ENCODE results near the gene RAB43. TPM values are rescaled to one million over a fixed set of nuclear protein-coding genes. Genes with fewer than 3 reads are reported as not detected.
A peak's percentile ranks its signal among the peaks of the same experiment; 100 is the strongest.
"Not testable (repeated sequence)": the region's sequence is repeated elsewhere in the genome, so short reads cannot be mapped to it uniquely, and the experiment has no call there.

The RAB43 gene
- total RNA-seq, 1 donor from 2014 or later: 3.7 TPM

GRCh38 chr3:129078510-129078909, 43.1 kb downstream of the RAB43 start:
- Histone ChIP-seq H3K4me3 (ENCODE audit: low read length in 3 of 3) (no peak overlapping the region), H3K9ac (ENCODE audit: low read depth in 1 of 3, low read length in 3 of 3) (no peak overlapping the region)

GRCh38 chr3:129077222-129077621, 44.4 kb downstream of the RAB43 start:
- Histone ChIP-seq H3K27me3 (ENCODE audit: control insufficient read depth in 3 of 3, insufficient read depth in 3 of 3, low read length in 3 of 3) (peaks cover 0 to 3% (median 0%) of the 10 kb centered on the region in 3 donors), H3K36me3 (ENCODE audit: control insufficient read depth in 3 of 3, insufficient read depth in 3 of 3, low read length in 3 of 3) (no peaks in the 10 kb centered on the region), H3K9ac (ENCODE audit: low read depth in 1 of 3, low read length in 3 of 3) (no peak overlapping the region), H3K27ac (ENCODE audit: low read depth, low read length) (no peak overlapping the region), H3K4me1 (ENCODE audit: control insufficient read depth in 3 of 3, insufficient read depth in 3 of 3, low read length in 3 of 3) (no peaks in the 10 kb centered on the region), H3K4me3 (ENCODE audit: low read length in 3 of 3) (no peak overlapping the region), H3K9me3 (ENCODE audit: control insufficient read depth in 3 of 3, low read length in 3 of 3) (no peaks in the 10 kb centered on the region)

More at GRCh38 chr3:129078510-129078909, 43.1 kb downstream of the RAB43 start:
- H3K27me3 ChIP-seq (ENCODE audit: control insufficient read depth in 3 of 3, insufficient read depth in 3 of 3, low read length in 3 of 3): no peaks in the 10 kb centered on the region
- H3K27ac ChIP-seq (ENCODE audit: low read depth, low read length): no peak overlapping the region
- H3K4me1 ChIP-seq (ENCODE audit: control insufficient read depth in 3 of 3, insufficient read depth in 3 of 3, low read length in 3 of 3): no peaks in the 10 kb centered on the region
- no peaks in the 10 kb centered on the region for H3K36me3 ChIP-seq (ENCODE audit: control insufficient read depth in 3 of 3, insufficient read depth in 3 of 3, low read length in 3 of 3)
- H3K9me3 ChIP-seq (ENCODE audit: control insufficient read depth in 3 of 3, low read length in 3 of 3): no peaks in the 10 kb centered on the region

GRCh38 chr3:129070086-129070885, 51.3 kb downstream of the RAB43 start:
- H3K27me3 ChIP-seq (ENCODE audit: control insufficient read depth in 3 of 3, insufficient read depth in 3 of 3, low read length in 3 of 3): peaks cover 3 to 10% (median 6%) of the 10 kb centered on the region in 3 donors
- H3K27ac ChIP-seq (ENCODE audit: low read depth, low read length): no peak overlapping the region
- no peak overlapping the region for H3K4me3 ChIP-seq (ENCODE audit: low read length in 3 of 3)
- H3K4me1 ChIP-seq (ENCODE audit: control insufficient read depth in 3 of 3, insufficient read depth in 3 of 3, low read length in 3 of 3): no peaks in the 10 kb centered on the region
- no peak overlapping the region for H3K9ac ChIP-seq (ENCODE audit: low read depth in 1 of 3, low read length in 3 of 3)
- H3K9me3 ChIP-seq (ENCODE audit: control insufficient read depth in 3 of 3, low read length in 3 of 3): no peaks in the 10 kb centered on the region
- no peaks in the 10 kb centered on the region for H3K36me3 ChIP-seq (ENCODE audit: control insufficient read depth in 3 of 3, insufficient read depth in 3 of 3, low read length in 3 of 3)

DNA sequence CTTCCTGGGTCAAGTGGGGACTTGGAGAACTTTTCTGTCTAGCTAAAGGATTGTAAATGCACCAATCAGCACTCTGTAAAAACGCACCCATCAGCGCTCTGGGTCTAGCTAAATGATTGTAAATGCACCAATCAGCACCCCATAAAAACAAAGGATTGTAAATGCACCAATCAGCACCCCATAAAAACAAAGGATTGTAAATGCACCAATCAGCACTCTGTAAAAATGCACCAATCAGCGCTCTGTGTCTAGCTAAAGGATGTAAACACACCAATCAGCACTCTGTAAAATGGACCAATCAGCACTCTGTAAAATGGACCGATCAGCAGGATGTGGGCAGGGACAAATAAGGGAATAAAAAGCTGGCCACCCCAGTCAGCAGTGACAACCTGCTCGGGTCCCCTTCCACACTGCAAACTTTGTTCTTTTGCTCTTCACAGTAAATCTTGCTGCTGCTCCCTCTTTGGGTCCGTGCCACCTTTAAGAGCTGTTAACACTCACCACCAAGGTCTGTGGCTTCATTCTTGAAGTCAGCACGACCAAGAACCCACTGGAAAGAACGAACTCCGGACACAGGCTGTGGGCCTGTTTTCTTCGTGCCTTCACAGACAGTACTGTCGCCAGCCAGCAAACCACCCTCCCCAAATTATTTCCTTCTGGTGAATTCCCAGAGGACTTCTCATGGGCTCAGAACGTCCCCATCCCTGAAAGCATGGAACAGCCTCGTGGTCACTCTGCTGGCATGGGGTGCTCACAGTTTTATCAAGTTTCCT, 52.1 kb downstream of the RAB43 start:
- H3K27ac ChIP-seq (ENCODE audit: low read depth, low read length); H3K4me1 ChIP-seq (ENCODE audit: control insufficient read depth in 3 of 3, insufficient read depth in 3 of 3, low read length in 3 of 3): not testable (repeated sequence)

DNA sequence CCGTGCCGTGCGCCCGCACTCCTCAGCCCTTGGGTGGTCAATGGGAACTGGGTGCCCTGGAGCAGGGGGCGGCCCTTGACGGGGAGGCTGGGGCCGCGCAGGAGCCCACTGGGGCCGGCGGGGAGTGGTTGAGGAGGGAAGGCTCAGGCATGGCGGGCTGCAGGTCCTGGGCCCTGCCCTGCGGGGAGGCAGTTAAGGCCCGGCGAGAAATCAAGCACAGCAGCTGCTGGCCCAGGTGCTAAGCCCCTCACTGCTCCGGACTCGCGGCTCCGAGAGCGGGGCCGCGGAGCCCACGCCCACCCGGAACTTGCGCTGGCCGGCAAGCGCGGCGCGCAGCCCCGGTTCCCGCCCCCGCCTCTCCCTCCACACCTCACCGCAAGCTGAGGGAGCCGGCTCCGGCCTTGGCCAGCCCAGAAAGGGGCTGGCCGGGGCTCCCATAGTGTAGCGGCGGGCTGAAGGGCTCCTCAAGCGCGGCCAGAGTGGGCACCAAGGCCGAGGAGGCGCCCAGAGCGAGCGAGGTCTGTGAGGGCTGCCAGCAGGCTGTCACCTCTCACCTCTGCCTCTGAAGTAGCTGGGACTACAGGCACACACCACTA, 53.2 kb downstream of the RAB43 start:
- Histone ChIP-seq H3K9ac (ENCODE audit: low read depth in 1 of 3, low read length in 3 of 3) (no peak overlapping the region), H3K9me3 (ENCODE audit: control insufficient read depth in 3 of 3, low read length in 3 of 3) (no peaks in the 10 kb centered on the region), H3K4me1 (ENCODE audit: control insufficient read depth in 3 of 3, insufficient read depth in 3 of 3, low read length in 3 of 3) (no peaks in the 10 kb centered on the region), H3K27ac (ENCODE audit: low read depth, low read length) (no peak overlapping the region), H3K27me3 (ENCODE audit: control insufficient read depth in 3 of 3, insufficient read depth in 3 of 3, low read length in 3 of 3) (peaks cover 3 to 10% (median 6%) of the 10 kb centered on the region in 3 donors), H3K36me3 (ENCODE audit: control insufficient read depth in 3 of 3, insufficient read depth in 3 of 3, low read length in 3 of 3) (no peaks in the 10 kb centered on the region), H3K4me3 (ENCODE audit: low read length in 3 of 3) (peak overlapping the region in 2 of 3 donors; percentile 6 to 32)

More for the DNA sequence above, 52.1 kb downstream of the RAB43 start:
- H3K9ac ChIP-seq (ENCODE audit: low read depth in 1 of 3, low read length in 3 of 3); H3K9me3 ChIP-seq (ENCODE audit: control insufficient read depth in 3 of 3, low read length in 3 of 3); H3K36me3 ChIP-seq (ENCODE audit: control insufficient read depth in 3 of 3, insufficient read depth in 3 of 3, low read length in 3 of 3); H3K4me3 ChIP-seq (ENCODE audit: low read length in 3 of 3): not testable (repeated sequence)
- peaks cover 3 to 10% (median 6%) of the 10 kb centered on the region in 3 donors for H3K27me3 ChIP-seq (ENCODE audit: control insufficient read depth in 3 of 3, insufficient read depth in 3 of 3, low read length in 3 of 3)

GRCh38 chr3:129067719-129068118, 53.9 kb downstream of the RAB43 start:
- H3K4me3 ChIP-seq (ENCODE audit: low read length in 3 of 3); H3K27me3 ChIP-seq (ENCODE audit: control insufficient read depth in 3 of 3, insufficient read depth in 3 of 3, low read length in 3 of 3); H3K9ac ChIP-seq (ENCODE audit: low read depth in 1 of 3, low read length in 3 of 3): not testable (repeated sequence)

GRCh38 chr3:129065720-129066073, 55.9 kb downstream of the RAB43 start:
- no peak overlapping the region for H3K9ac ChIP-seq (ENCODE audit: low read depth in 1 of 3, low read length in 3 of 3)
- H3K36me3 ChIP-seq (ENCODE audit: control insufficient read depth in 3 of 3, insufficient read depth in 3 of 3, low read length in 3 of 3): no peaks in the 10 kb centered on the region
- H3K9me3 ChIP-seq (ENCODE audit: control insufficient read depth in 3 of 3, low read length in 3 of 3): no peaks in the 10 kb centered on the region
- peaks cover 0 to 13% (median 3%) of the 10 kb centered on the region in 3 donors for H3K27me3 ChIP-seq (ENCODE audit: control insufficient read depth in 3 of 3, insufficient read depth in 3 of 3, low read length in 3 of 3)
- H3K4me3 ChIP-seq (ENCODE audit: low read length in 3 of 3): no peak overlapping the region
- H3K4me1 ChIP-seq (ENCODE audit: control insufficient read depth in 3 of 3, insufficient read depth in 3 of 3, low read length in 3 of 3): no peaks in the 10 kb centered on the region
- H3K27ac ChIP-seq (ENCODE audit: low read depth, low read length): no peak overlapping the region

More at GRCh38 chr3:129067719-129068118, 53.9 kb downstream of the RAB43 start:
- H3K36me3 ChIP-seq (ENCODE audit: control insufficient read depth in 3 of 3, insufficient read depth in 3 of 3, low read length in 3 of 3); H3K27ac ChIP-seq (ENCODE audit: low read depth, low read length); H3K9me3 ChIP-seq (ENCODE audit: control insufficient read depth in 3 of 3, low read length in 3 of 3); H3K4me1 ChIP-seq (ENCODE audit: control insufficient read depth in 3 of 3, insufficient read depth in 3 of 3, low read length in 3 of 3): not testable (repeated sequence)

GRCh38 chr3:129065016-129065719, 56.4 kb downstream of the RAB43 start:
- Histone ChIP-seq H3K27me3 (ENCODE audit: control insufficient read depth in 3 of 3, insufficient read depth in 3 of 3, low read length in 3 of 3) (peaks cover 0 to 8% (median 2%) of the 10 kb centered on the region in 3 donors), H3K4me1 (ENCODE audit: control insufficient read depth in 3 of 3, insufficient read depth in 3 of 3, low read length in 3 of 3) (no peaks in the 10 kb centered on the region), H3K9me3 (ENCODE audit: control insufficient read depth in 3 of 3, low read length in 3 of 3) (no peaks in the 10 kb centered on the region), H3K27ac (ENCODE audit: low read depth, low read length) (no peak overlapping the region), H3K9ac (ENCODE audit: low read depth in 1 of 3, low read length in 3 of 3) (no peak overlapping the region), H3K36me3 (ENCODE audit: control insufficient read depth in 3 of 3, insufficient read depth in 3 of 3, low read length in 3 of 3) (no peaks in the 10 kb centered on the region), H3K4me3 (ENCODE audit: low read length in 3 of 3) (no peak overlapping the region)

DNA sequence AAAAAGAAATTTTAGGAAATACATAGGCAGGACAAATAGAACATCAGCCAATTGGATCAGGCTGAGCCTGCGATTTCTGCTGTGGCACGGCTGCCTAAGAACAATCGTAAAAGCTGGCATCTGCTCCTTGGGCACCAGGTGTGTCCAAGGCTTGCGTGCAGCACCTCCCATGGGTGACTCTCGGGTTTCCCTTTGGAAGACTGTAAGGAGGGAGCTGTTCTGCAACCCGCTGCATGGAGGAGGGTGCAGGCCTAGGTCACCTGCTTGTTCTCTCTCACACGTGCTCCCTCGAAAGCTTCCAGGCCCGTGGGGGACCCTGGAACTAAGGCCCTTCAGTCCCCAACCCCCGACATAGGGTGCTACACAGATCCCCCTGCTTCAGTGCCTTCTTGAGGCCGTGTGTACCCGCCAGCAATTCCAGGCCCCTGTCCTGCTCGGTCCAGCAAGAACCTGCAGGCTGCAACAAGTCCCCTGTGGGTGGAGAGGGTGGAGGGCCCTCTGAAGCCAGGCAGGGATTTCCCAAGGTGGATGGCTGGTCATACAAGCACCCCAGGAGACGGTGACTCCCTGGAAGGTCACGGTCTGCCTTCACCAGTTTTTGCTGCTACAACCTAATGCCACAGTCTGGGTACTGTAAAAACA, 57.6 kb downstream of the RAB43 start:
- no peaks in the 10 kb centered on the region for H3K4me1 ChIP-seq (ENCODE audit: control insufficient read depth in 3 of 3, insufficient read depth in 3 of 3, low read length in 3 of 3)
- H3K4me3 ChIP-seq (ENCODE audit: low read length in 3 of 3): no peak overlapping the region
- H3K9ac ChIP-seq (ENCODE audit: low read depth in 1 of 3, low read length in 3 of 3): no peak overlapping the region
- no peak overlapping the region for H3K27ac ChIP-seq (ENCODE audit: low read depth, low read length)
- peaks cover 0 to 6% (median 0%) of the 10 kb centered on the region in 3 donors for H3K27me3 ChIP-seq (ENCODE audit: control insufficient read depth in 3 of 3, insufficient read depth in 3 of 3, low read length in 3 of 3)
- H3K36me3 ChIP-seq (ENCODE audit: control insufficient read depth in 3 of 3, insufficient read depth in 3 of 3, low read length in 3 of 3): no peaks in the 10 kb centered on the region
- H3K9me3 ChIP-seq (ENCODE audit: control insufficient read depth in 3 of 3, low read length in 3 of 3): no peaks in the 10 kb centered on the region
